ENCODE data around the gene EXOC4. TPM values are rescaled to one million over a fixed set of nuclear protein-coding genes. Genes with fewer than 3 reads are reported as not detected.

EXOC4 gene
- total and polyA plus RNA-seq, 2 donors (not counting 3 experiments of a cell fraction or from before 2014, with no cell fraction given): 20.3 to 73.1 TPM

DNA sequence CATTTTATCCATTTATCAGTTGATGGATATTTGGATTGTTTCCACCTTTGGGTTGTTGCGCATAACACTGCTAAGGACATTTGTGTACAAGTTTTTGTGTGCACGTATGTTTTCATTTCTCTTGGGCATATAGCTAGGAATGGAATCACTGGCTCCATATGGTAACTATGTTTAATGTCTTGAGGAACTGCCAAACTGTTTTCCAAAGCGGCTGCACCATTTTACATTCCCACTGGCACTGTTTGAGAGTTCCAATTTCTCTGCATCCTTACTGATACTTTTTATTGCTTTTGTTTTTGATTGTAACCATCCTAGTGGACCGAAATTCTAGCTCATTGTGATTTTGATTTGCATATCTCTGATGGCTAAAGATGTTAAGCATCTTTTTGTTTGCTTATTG is 118.7 kb downstream of the EXOC4 start:
- dilution Hi-C loops (cut with MboI; ENCODE audit: extremely low pct_ligation_motif_present, low sequenced_read_pairs): no loop called here
- peaks cover 2% of the 10 kb centered on the region for H3K4me1 ChIP-seq (ENCODE audit: control insufficient read depth, extremely low read depth, insufficient read depth, low read length)
- H4K20me1 ChIP-seq (replicated peaks; ENCODE audit: control insufficient read depth, extremely low read depth, insufficient read depth, low read length): no peaks in the 10 kb centered on the region
- no peak overlapping the region for H3K27ac ChIP-seq (ENCODE audit: insufficient read depth, low read depth, low read length)
- intact Hi-C loops (cut with micrococcal nuclease): no loop called here
- ChIA-PET POLR2A (no interaction called here), CTCF (no interaction called here)
- no peak for DNase-seq (ENCODE audit: low read depth, low spot score)
- TF ChIP-seq MYC (IDR thresholded peaks at IDR 0.05; ENCODE audit: low read depth, low read length) (no peak), POLR2AphosphoS5 (IDR thresholded peaks at IDR 0.05; ENCODE audit: insufficient read depth, low read depth, low read length) (no peak), GATA2 (IDR thresholded peaks at IDR 0.05; ENCODE audit: insufficient read depth, insufficient read length, low read depth, low read length) (no peak), EZH2 (IDR thresholded peaks at IDR 0.05; ENCODE audit: borderline replicate concordance, low read depth, low read length, severe bottlenecking) (no peak), FOS (IDR thresholded peaks at IDR 0.05; ENCODE audit: borderline replicate concordance, insufficient read depth, low read length) (no peak), JUN (IDR thresholded peaks at IDR 0.05; ENCODE audit: borderline replicate concordance, insufficient read depth, insufficient read length, low read depth) (no peak), POLR2A (IDR thresholded peaks at IDR 0.05; ENCODE audit: low read depth, low read length) (no peak)
- TF ChIP-seq, protein P1, sequence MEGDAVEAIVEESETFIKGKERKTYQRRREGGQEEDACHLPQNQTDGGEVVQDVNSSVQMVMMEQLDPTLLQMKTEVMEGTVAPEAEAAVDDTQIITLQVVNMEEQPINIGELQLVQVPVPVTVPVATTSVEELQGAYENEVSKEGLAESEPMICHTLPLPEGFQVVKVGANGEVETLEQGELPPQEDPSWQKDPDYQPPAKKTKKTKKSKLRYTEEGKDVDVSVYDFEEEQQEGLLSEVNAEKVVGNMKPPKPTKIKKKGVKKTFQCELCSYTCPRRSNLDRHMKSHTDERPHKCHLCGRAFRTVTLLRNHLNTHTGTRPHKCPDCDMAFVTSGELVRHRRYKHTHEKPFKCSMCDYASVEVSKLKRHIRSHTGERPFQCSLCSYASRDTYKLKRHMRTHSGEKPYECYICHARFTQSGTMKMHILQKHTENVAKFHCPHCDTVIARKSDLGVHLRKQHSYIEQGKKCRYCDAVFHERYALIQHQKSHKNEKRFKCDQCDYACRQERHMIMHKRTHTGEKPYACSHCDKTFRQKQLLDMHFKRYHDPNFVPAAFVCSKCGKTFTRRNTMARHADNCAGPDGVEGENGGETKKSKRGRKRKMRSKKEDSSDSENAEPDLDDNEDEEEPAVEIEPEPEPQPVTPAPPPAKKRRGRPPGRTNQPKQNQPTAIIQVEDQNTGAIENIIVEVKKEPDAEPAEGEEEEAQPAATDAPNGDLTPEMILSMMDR (IDR thresholded peaks at IDR 0.05; ENCODE audit: extremely low read depth in 1 of 2, insufficient read depth in 1 of 2, low read depth in 1 of 2, low read length in 2 of 2): no peak
- TF ChIP-seq, protein P2, sequence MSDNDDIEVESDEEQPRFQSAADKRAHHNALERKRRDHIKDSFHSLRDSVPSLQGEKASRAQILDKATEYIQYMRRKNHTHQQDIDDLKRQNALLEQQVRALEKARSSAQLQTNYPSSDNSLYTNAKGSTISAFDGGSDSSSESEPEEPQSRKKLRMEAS (IDR thresholded peaks at IDR 0.05; ENCODE audit: insufficient read depth, insufficient read length): no peak
- no peak overlapping the region for H2AFZ ChIP-seq (ENCODE audit: low read depth, low read length)
- H3K36me3 ChIP-seq (ENCODE audit: control insufficient read depth in 2 of 2, extremely low read depth in 1 of 2, insufficient read depth in 2 of 2, low read length in 2 of 2): no peaks in the 10 kb centered on the region
- FAIRE-seq: no peak
- no peak overlapping the region for H3K9ac ChIP-seq (replicated peaks; ENCODE audit: extremely low read depth, insufficient read depth, low read length)
- H3K9me3 ChIP-seq (replicated peaks; ENCODE audit: control insufficient read depth, insufficient read depth, low read length): no peaks in the 10 kb centered on the region
- no peak overlapping the region for H3K4me3 ChIP-seq (replicated peaks in 1 of 3; ENCODE audit: insufficient read depth in 1 of 3, low read depth in 1 of 3, low read length in 3 of 3)
- no peaks in the 10 kb centered on the region for H3K9me1 ChIP-seq (replicated peaks; ENCODE audit: control insufficient read depth, extremely low read depth, insufficient read depth, low read length)
- H3K27me3 ChIP-seq (ENCODE audit: control insufficient read depth in 2 of 2, insufficient read depth in 2 of 2, low read length in 2 of 2): no peaks in the 10 kb centered on the region
- BruUV-seq (replicated peaks): no TSS peak
- peaks cover 2% of the 10 kb centered on the region for H3K79me2 ChIP-seq (ENCODE audit: control insufficient read depth, insufficient read depth, low read length)
- no peak overlapping the region for H3K4me2 ChIP-seq (ENCODE audit: insufficient read depth, low read length)
